Caki2 (cell line): Measurements from ENCODE around the gene EPO. TPM values are rescaled to one million over a fixed set of nuclear protein-coding genes. Genes with fewer than 3 reads are reported as not detected.

Experiments used
- DNase-seq: peaks from one replicate; pipeline ENCODE4 v3.0.0-alpha.2; 2015; ENCODE audit warnings: low read depth
- in situ Hi-C: cut with HindIII; loops from 2 replicates; pipeline ENCODE4 v1.10.0; 2016; ENCODE audit warnings: low sequenced_read_pairs, low pct_unique_long_range_greater_than_20kb, mixed read lengths
- total RNA-seq: library from RNA; depleted of rRNA; stranded (reverse); fragments of >200 nt; shearing (Covaris generic); gene quantifications from 2 replicates; pipeline ENCODE4 v1.2.3, GENCODE V29; 2014; ENCODE audit warnings: low replicate concordance; rRNA removed

The EPO gene
- total RNA-seq, 1 experiment from 2014 or later, result not detected

GRCh38 chr7:100764841-100765240, 44.6 kb downstream of the EPO start:
- in situ Hi-C loops, result no loop called here
- DNase-seq, result no peak

- DNase-seq, result no peak
- in situ Hi-C loops, result no loop called here
These were observed 45.0 kb downstream of the EPO start for GRCh38 chr7:100765250-100765649.

GRCh38 chr7:100768784-100769183, 48.5 kb downstream of the EPO start:
- in situ Hi-C loops, result no loop called here
- DNase-seq, result no peak

Other genes starting within 250 kb of the EPO start
- 39.5 and 46.5 TPM in 2 replicates for gene TSC22D4, start 241.3 kb upstream of the EPO start, total RNA-seq
- gene NYAP1, start 236.5 kb upstream of the EPO start, total RNA-seq, result 0.87 and 3.6 TPM in 2 replicates
- 20.0 and 42.3 TPM in 2 replicates for gene AGFG2, start 181.3 kb upstream of the EPO start, total RNA-seq
- gene SAP25, start 146.6 kb upstream of the EPO start, total RNA-seq, result not detected in 2 replicates
- gene LRCH4, start 134.3 kb upstream of the EPO start, total RNA-seq, result 0.84 and 3.7 TPM in 2 replicates
- gene FBXO24, start 134.1 kb upstream of the EPO start, total RNA-seq, result 0.23 and 0.71 TPM in 2 replicates
- gene PCOLCE, start 118.1 kb upstream of the EPO start, total RNA-seq, result 5.3 and 17.8 TPM in 2 replicates
- 3.6 and 34.9 TPM in 2 replicates for gene MOSPD3, start 107.9 kb upstream of the EPO start, total RNA-seq
- 0.27 TPM in 1 of 2 replicates, not detected in the other for gene TFR2, start 78.9 kb upstream of the EPO start, total RNA-seq
- gene ACTL6B, start 64.0 kb upstream of the EPO start, total RNA-seq, result not detected in 2 replicates
- gene GNB2, start 46.7 kb upstream of the EPO start, total RNA-seq, result 116 and 179 TPM in 2 replicates
- 9.6 and 10.6 TPM in 2 replicates for gene GIGYF1, start 26.2 kb upstream of the EPO start, total RNA-seq
- 109 and 126 TPM in 2 replicates for gene POP7, start 14.3 kb upstream of the EPO start, total RNA-seq
- not detected in 2 replicates for gene ZAN, start 13.1 kb downstream of the EPO start, total RNA-seq
- gene EPHB4, start 107.1 kb downstream of the EPO start, total RNA-seq, result 31.9 and 43.6 TPM in 2 replicates
- 16.5 and 19.8 TPM in 2 replicates for gene SLC12A9, start 132.2 kb downstream of the EPO start, total RNA-seq
- gene TRIP6, start 146.9 kb downstream of the EPO start, total RNA-seq, result 234 and 286 TPM in 2 replicates
- 72.5 and 75.8 TPM in 2 replicates for gene SRRT, start 154.6 kb downstream of the EPO start, total RNA-seq
- gene UFSP1, start 169.2 kb downstream of the EPO start, total RNA-seq, result 7.4 and 11.8 TPM in 2 replicates
- gene ACHE, start 175.4 kb downstream of the EPO start, total RNA-seq, result not detected in 2 replicates
- 0.20 TPM in 1 of 2 replicates, not detected in the other for gene MUC3A, start 229.1 kb downstream of the EPO start, total RNA-seq
- gene MUC12, start 249.1 kb downstream of the EPO start, total RNA-seq, result 1.3 TPM in 1 of 2 replicates, not detected in the other